K562 (cell line): ENCODE results near the gene DGKA. TPM values are rescaled to one million over a fixed set of nuclear protein-coding genes. Genes with fewer than 3 reads are reported as not detected.

Experiments
- BCOR ChIP-seq: fragments of 450-650 bp; IDR thresholded peaks from 2 replicates; pipeline ENCODE4 v1.6.1; 2016
- GATA2 ChIP-seq: sonication (generic); formaldehyde crosslinking; IDR thresholded peaks from 2 replicates; pipeline ENCODE4 v1.4.0; 2020; ENCODE audit warnings: mild to moderate bottlenecking, missing genetic modification reagents
- GTF2A2 ChIP-seq: IDR thresholded peaks from 2 replicates; pipeline ENCODE4 v1.6.1; 2016; ENCODE audit warnings: mild to moderate bottlenecking, missing genetic modification characterization, missing compliant biosample characterization
- HMG20A ChIP-seq: fragments of 450-650 bp; formaldehyde crosslinking; conservative IDR thresholded peaks from 2 replicates; pipeline ENCODE4 v1.4.0; 2020; ENCODE audit warnings: mild to moderate bottlenecking, mixed read lengths
- KDM4B ChIP-seq, 2 experiments: fragments of 450-650 bp in 1 of 2; sonication (generic) in 1 of 2; IDR thresholded peaks; 2 replicates each; pipeline ENCODE4 v1.6.1; 2016 to 2017; ENCODE audit warnings: borderline replicate concordance in 2 of 2, antibody characterized with exemption in 1 of 2, low read depth in 1 of 2, mild to moderate bottlenecking in 1 of 2
- NCOA4 ChIP-seq: fragments of 450-650 bp; IDR thresholded peaks from 2 replicates; pipeline ENCODE4 v1.6.1; 2018; ENCODE audit warnings: mild to moderate bottlenecking; ENCODE audit not compliant: partially characterized antibody
- POLR2G ChIP-seq: fragments of 200-400 bp; formaldehyde crosslinking; IDR thresholded peaks from 2 replicates; pipeline ENCODE4 v1.6.1; 2017; ENCODE audit warnings: low read depth, mild to moderate bottlenecking, antibody characterized with exemption, low read length, moderate library complexity
- POLR3G ChIP-seq: IDR thresholded peaks from 2 replicates; pipeline ENCODE4 v1.6.1; 2011; ENCODE audit not compliant: insufficient read length, insufficient replicate concordance; ENCODE audit errors: extremely low read depth
- POU5F1 ChIP-seq: fragments of 150-350 bp; IDR thresholded peaks from 2 replicates; pipeline ENCODE4 v1.6.1; 2014; ENCODE audit warnings: borderline replicate concordance, low read length, low read depth, mild to moderate bottlenecking; ENCODE audit not compliant: partially characterized antibody
- PTTG1 ChIP-seq: fragments of 450-650 bp; IDR thresholded peaks from 2 replicates; pipeline ENCODE4 v1.6.1; 2016; ENCODE audit warnings: low read depth, mild to moderate bottlenecking, missing genetic modification characterization, missing compliant biosample characterization
- TAF15 ChIP-seq: fragments of 200-400 bp; formaldehyde crosslinking; IDR thresholded peaks from 2 replicates; pipeline ENCODE4 v1.6.1; 2017; ENCODE audit warnings: mild to moderate bottlenecking, low read depth, low read length, moderate library complexity
- XRCC5 ChIP-seq: fragments of 200-400 bp; formaldehyde crosslinking; IDR thresholded peaks from 2 replicates; pipeline ENCODE4 v1.6.1; 2017; ENCODE audit warnings: low read depth, mild to moderate bottlenecking, low read length
- YY1 ChIP-seq, 3 experiments: IDR thresholded peaks; 2 replicates each; pipeline ENCODE4 v1.6.1; 2011; ENCODE audit warnings: low read length in 2 of 3, mild to moderate bottlenecking in 2 of 3, moderate library complexity in 2 of 3, borderline replicate concordance in 1 of 3, control low read depth in 1 of 3, low read depth in 1 of 3; ENCODE audit not compliant: insufficient read depth in 3 of 3, insufficient replicate concordance in 2 of 3, control insufficient read depth in 1 of 3, insufficient read length in 1 of 3; ENCODE audit errors: extremely low read depth in 1 of 3
- ZSCAN29 ChIP-seq: fragments of 450-650 bp; IDR thresholded peaks from 2 replicates; pipeline ENCODE4 v1.6.1; 2017
- polyA plus RNA-seq, 8 experiments: library from polyadenylated mRNA; depleted of rRNA in 4 of 8; stranded (reverse) in 5 of 8; unstranded in 3 of 8; fragments of >200 nt; fragmentation: Nextera tagmentation in 2 of 8; fragmentation: Illumina TruSeq in 1 of 8; extraction: Ambion mirVana in 2 of 8; extraction: Trizol in 1 of 8; gene quantifications; 2 replicates each; pipeline versions ENCODE4 v1.2.1 to v1.2.3, GENCODE V29; 2011 to 2014; ENCODE audit warnings: inconsistent platforms in 1 of 8, missing spikeins in 1 of 8
- total RNA-seq, 7 experiments: library from RNA; depleted of rRNA in 6 of 7; stranded (reverse); fragments of >200 nt in 6 of 7; fragmentation: Illumina TruSeq in 2 of 7; extraction: Trizol in 2 of 7; gene quantifications; 2 replicates each; pipeline versions ENCODE4 v1.2.1 to v1.2.3, GENCODE V29; 2011 to 2021; ENCODE audit warnings: low replicate concordance in 1 of 7
- TF ChIP-seq, protein P1 (sequence below), 2 experiments: IDR thresholded peaks; 2 replicates each; pipeline ENCODE4 v1.6.1; 2011; ENCODE audit warnings: borderline replicate concordance in 1 of 2, control low read depth in 1 of 2, low read depth in 1 of 2, low read length in 1 of 2, mild to moderate bottlenecking in 1 of 2, mixed read lengths in 1 of 2, moderate library complexity in 1 of 2; ENCODE audit not compliant: insufficient read depth in 1 of 2, insufficient read length in 1 of 2, poor library complexity in 1 of 2, severe bottlenecking in 1 of 2; ENCODE audit errors: extremely low read depth in 1 of 2
- TF ChIP-seq, protein P2 (sequence below): fragments of 200-800 bp; sonication (Bioruptor generic); IDR thresholded peaks from 2 replicates; pipeline ENCODE4 v1.6.1; 2017; ENCODE audit warnings: missing genetic modification characterization, missing compliant biosample characterization
- TF ChIP-seq, protein P3 (sequence below): fragments of 450-650 bp; conservative IDR thresholded peaks from 2 replicates; pipeline ENCODE4 v1.6.1; 2016; ENCODE audit warnings: missing genetic modification characterization, low read depth, mild to moderate bottlenecking, control low read depth, missing compliant biosample characterization
- TF ChIP-seq, protein P4 (sequence below): sonication (generic); formaldehyde crosslinking; IDR thresholded peaks from 2 replicates; pipeline ENCODE4 v1.8.0; 2022; ENCODE audit warnings: missing genetic modification reagents, mild to moderate bottlenecking, borderline replicate concordance

The DGKA gene
- total and polyA plus RNA-seq, 9 of the 15 experiments (the other 6 are each of a cell fraction or from before 2014, with no cell fraction given) = 3.4 to 12.4 (median 6.2) TPM

DNA sequence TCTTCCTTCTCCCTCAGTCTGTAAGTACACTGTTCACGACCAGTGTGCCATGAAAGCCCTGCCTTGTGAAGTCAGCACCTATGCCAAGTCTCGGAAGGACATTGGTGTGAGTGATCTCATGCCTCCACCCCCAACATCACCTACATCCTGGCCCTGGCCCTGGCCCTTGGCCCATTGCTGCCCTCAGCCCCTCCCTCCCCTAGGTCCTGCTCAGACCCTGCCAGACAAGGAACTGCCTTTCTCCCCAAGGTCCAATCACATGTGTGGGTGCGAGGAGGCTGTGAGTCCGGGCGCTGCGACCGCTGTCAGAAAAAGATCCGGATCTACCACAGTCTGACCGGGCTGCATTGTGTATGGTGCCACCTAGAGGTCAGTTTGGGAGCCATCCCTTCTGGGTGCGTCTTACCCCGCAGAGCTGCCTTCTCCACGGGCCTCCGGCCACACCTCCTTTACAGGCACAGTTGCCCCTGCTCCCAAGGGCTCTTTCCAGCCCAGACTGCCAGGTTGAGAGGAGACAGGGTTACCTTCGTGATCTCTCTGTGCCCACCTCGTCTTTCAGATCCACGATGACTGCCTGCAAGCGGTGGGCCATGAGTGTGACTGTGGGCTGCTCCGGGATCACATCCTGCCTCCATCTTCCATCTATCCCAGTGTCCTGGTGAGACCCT is 9.2 kb downstream of the DGKA start (continued):
- TF ChIP-seq KDM4B (IDR thresholded peaks at IDR 0.05; ENCODE audit: borderline replicate concordance in 2 of 2, low read depth in 1 of 2) = no peak
- no peak for TF ChIP-seq HMG20A (CRISPR knock-in tag)
- TF ChIP-seq, protein P1, sequence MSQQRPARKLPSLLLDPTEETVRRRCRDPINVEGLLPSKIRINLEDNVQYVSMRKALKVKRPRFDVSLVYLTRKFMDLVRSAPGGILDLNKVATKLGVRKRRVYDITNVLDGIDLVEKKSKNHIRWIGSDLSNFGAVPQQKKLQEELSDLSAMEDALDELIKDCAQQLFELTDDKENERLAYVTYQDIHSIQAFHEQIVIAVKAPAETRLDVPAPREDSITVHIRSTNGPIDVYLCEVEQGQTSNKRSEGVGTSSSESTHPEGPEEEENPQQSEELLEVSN (IDR thresholded peaks at IDR 0.05; ENCODE audit: borderline replicate concordance in 1 of 2, extremely low read depth in 1 of 2, insufficient read depth in 1 of 2, insufficient read length in 1 of 2, low read depth in 1 of 2, low read length in 1 of 2, poor library complexity in 1 of 2, severe bottlenecking in 1 of 2) = no peak
- no peak for TF ChIP-seq POLR2G
- peak; percentile 80 for TF ChIP-seq GATA2 (CRISPR knock-in tag)
- TF ChIP-seq TAF15 = no peak
- TF ChIP-seq GTF2A2 (tag) = no peak
- peak; percentile 48; the same call in 1 of the 2 replicates for TF ChIP-seq BCOR
- TF ChIP-seq YY1 (IDR thresholded peaks at IDR 0.05; ENCODE audit: borderline replicate concordance in 1 of 3, control insufficient read depth in 1 of 3, extremely low read depth in 1 of 3, insufficient read depth in 3 of 3, insufficient read length in 1 of 3, insufficient replicate concordance in 2 of 3, low read depth in 1 of 3, low read length in 2 of 3) = peak in 1 of 3 experiments; percentile 33
- TF ChIP-seq PTTG1 (tag) = no peak
- TF ChIP-seq XRCC5 = 0 out of 2 replicates have a peak, but pooled peaks have one; percentile 31
- TF ChIP-seq, protein P2, sequence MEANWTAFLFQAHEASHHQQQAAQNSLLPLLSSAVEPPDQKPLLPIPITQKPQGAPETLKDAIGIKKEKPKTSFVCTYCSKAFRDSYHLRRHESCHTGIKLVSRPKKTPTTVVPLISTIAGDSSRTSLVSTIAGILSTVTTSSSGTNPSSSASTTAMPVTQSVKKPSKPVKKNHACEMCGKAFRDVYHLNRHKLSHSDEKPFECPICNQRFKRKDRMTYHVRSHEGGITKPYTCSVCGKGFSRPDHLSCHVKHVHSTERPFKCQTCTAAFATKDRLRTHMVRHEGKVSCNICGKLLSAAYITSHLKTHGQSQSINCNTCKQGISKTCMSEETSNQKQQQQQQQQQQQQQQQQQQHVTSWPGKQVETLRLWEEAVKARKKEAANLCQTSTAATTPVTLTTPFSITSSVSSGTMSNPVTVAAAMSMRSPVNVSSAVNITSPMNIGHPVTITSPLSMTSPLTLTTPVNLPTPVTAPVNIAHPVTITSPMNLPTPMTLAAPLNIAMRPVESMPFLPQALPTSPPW (CRISPR knock-in tag) = no peak
- TF ChIP-seq, protein P3, sequence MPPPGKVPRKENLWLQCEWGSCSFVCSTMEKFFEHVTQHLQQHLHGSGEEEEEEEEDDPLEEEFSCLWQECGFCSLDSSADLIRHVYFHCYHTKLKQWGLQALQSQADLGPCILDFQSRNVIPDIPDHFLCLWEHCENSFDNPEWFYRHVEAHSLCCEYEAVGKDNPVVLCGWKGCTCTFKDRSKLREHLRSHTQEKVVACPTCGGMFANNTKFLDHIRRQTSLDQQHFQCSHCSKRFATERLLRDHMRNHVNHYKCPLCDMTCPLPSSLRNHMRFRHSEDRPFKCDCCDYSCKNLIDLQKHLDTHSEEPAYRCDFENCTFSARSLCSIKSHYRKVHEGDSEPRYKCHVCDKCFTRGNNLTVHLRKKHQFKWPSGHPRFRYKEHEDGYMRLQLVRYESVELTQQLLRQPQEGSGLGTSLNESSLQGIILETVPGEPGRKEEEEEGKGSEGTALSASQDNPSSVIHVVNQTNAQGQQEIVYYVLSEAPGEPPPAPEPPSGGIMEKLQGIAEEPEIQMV = no peak
- no peak for TF ChIP-seq NCOA4
- TF ChIP-seq, protein P4, sequence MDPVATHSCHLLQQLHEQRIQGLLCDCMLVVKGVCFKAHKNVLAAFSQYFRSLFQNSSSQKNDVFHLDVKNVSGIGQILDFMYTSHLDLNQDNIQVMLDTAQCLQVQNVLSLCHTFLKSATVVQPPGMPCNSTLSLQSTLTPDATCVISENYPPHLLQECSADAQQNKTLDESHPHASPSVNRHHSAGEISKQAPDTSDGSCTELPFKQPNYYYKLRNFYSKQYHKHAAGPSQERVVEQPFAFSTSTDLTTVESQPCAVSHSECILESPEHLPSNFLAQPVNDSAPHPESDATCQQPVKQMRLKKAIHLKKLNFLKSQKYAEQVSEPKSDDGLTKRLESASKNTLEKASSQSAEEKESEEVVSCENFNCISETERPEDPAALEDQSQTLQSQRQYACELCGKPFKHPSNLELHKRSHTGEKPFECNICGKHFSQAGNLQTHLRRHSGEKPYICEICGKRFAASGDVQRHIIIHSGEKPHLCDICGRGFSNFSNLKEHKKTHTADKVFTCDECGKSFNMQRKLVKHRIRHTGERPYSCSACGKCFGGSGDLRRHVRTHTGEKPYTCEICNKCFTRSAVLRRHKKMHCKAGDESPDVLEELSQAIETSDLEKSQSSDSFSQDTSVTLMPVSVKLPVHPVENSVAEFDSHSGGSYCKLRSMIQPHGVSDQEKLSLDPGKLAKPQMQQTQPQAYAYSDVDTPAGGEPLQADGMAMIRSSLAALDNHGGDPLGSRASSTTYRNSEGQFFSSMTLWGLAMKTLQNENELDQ = no peak
- TF ChIP-seq POLR3G = no peak
- TF ChIP-seq ZSCAN29 = peak; percentile 96
- TF ChIP-seq POU5F1 = no peak
